HepG2 (cell line): ENCODE measurements around the gene DGKG. TPM values are rescaled to one million over a fixed set of nuclear protein-coding genes. Genes with fewer than 3 reads are reported as not detected.

ENCODE experiments used
- AKNA ChIP-seq: sonication (generic); formaldehyde crosslinking; IDR thresholded peaks from 2 replicates; pipeline ENCODE4 v1.4.0; 2020; ENCODE audit warnings: missing genetic modification reagents, borderline replicate concordance
- ETV5 ChIP-seq: IDR thresholded peaks from 2 replicates; pipeline ENCODE4 v1.6.1; 2018; ENCODE audit warnings: missing biosample characterization, missing genetic modification reagents, inconsistent platforms, borderline replicate concordance
- FUBP1 ChIP-seq: sonication (generic); formaldehyde crosslinking; IDR thresholded peaks from 2 replicates; pipeline ENCODE4 v1.5.1; 2020; ENCODE audit warnings: missing genetic modification reagents, mild to moderate bottlenecking, borderline replicate concordance
- GRHL1 ChIP-seq: sonication (generic); formaldehyde crosslinking; conservative IDR thresholded peaks from 2 replicates; pipeline ENCODE4 v1.8.0; 2022; ENCODE audit warnings: missing genetic modification reagents
- NCOR1 ChIP-seq: fragments of 200-600 bp; sonication (generic); IDR thresholded peaks from 2 replicates; pipeline ENCODE4 v1.7.0; 2017; ENCODE audit warnings: antibody characterized with exemption, low read length, borderline replicate concordance
- RCOR2 ChIP-seq: IDR thresholded peaks from 2 replicates; pipeline ENCODE4 v1.6.1; 2016; ENCODE audit warnings: missing biosample characterization, missing genetic modification reagents
- RFX1 ChIP-seq: fragments of 450-650 bp; IDR thresholded peaks from 2 replicates; pipeline ENCODE4 v1.6.1; 2017
- RFXANK ChIP-seq: IDR thresholded peaks from 2 replicates; pipeline ENCODE4 v1.6.1; 2016
- SAFB2 ChIP-seq: sonication (generic); formaldehyde crosslinking; IDR thresholded peaks from 2 replicates; pipeline ENCODE4 v1.5.1; 2020; ENCODE audit warnings: missing genetic modification reagents, low read depth, mild to moderate bottlenecking, borderline replicate concordance
- SIX4 ChIP-seq: sonication (generic); formaldehyde crosslinking; IDR thresholded peaks from 2 replicates; pipeline ENCODE4 v1.4.0; 2020; ENCODE audit warnings: missing genetic modification reagents
- TBL1XR1 ChIP-seq: fragments of 150-350 bp; IDR thresholded peaks from 2 replicates; pipeline ENCODE4 v1.6.1; 2014; ENCODE audit warnings: borderline replicate concordance, low read length; ENCODE audit not compliant: partially characterized antibody
- THAP11 ChIP-seq: IDR thresholded peaks from 2 replicates; pipeline ENCODE4 v1.6.1; 2016; ENCODE audit warnings: missing biosample characterization, missing genetic modification reagents
- ZBTB43 ChIP-seq: sonication (generic); formaldehyde crosslinking; conservative IDR thresholded peaks from 2 replicates; pipeline ENCODE4 v1.4.0; 2020; ENCODE audit warnings: missing genetic modification reagents
- ZNF101 ChIP-seq: sonication (generic); formaldehyde crosslinking; IDR thresholded peaks from 2 replicates; pipeline ENCODE4 v1.4.0; 2020; ENCODE audit warnings: mild to moderate bottlenecking, low read depth, missing genetic modification reagents, borderline replicate concordance
- ZNF24 ChIP-seq: fragments of 450-650 bp; IDR thresholded peaks from 2 replicates; pipeline ENCODE4 v1.6.1; 2017; ENCODE audit warnings: antibody characterized with exemption, mild to moderate bottlenecking
- ZNF263 ChIP-seq: sonication (generic); formaldehyde crosslinking; IDR thresholded peaks from 2 replicates; pipeline ENCODE4 v1.4.0; 2020; ENCODE audit warnings: missing genetic modification reagents
- ZNF816 ChIP-seq: sonication (generic); formaldehyde crosslinking; IDR thresholded peaks from 2 replicates; pipeline ENCODE4 v1.8.0; 2022; ENCODE audit warnings: missing genetic modification reagents, mild to moderate bottlenecking, borderline replicate concordance
- polyA plus RNA-seq, 8 experiments: library from polyadenylated mRNA; depleted of rRNA in 3 of 8; stranded (reverse) in 7 of 8; unstranded in 1 of 8; fragments of >200 nt; fragmentation: Illumina TruSeq in 4 of 8; extraction: Trizol in 4 of 8; gene quantifications; 2 replicates each; pipeline versions ENCODE4 v1.2.1 to v1.2.3, GENCODE V29; 2011 to 2016; ENCODE audit warnings: low read depth in 4 of 8, missing spikeins in 1 of 8, mixed read lengths in 1 of 8; ENCODE audit not compliant: insufficient read depth in 1 of 8
- total RNA-seq, 5 experiments: library from RNA; depleted of rRNA; stranded (reverse); fragments of >200 nt; fragmentation: Illumina TruSeq; extraction: Trizol; gene quantifications; 2 replicates each; pipeline ENCODE4 v1.2.3, GENCODE V29; 2016; ENCODE audit warnings: low read depth in 1 of 5

DGKG gene
- total and polyA plus RNA-seq, 2 of the 13 experiments (the other 11 are each of a cell fraction or from before 2014, with no cell fraction given), result 3.8 to 6.2 TPM

- TF ChIP-seq NCOR1 (no peak), RFXANK (CRISPR knock-in tag) (no peak), TBL1XR1 (no peak), RFX1 (no peak), THAP11 (CRISPR knock-in tag) (no peak), SIX4 (CRISPR knock-in tag) (no peak), ZNF263 (no peak), ZNF816 (CRISPR knock-in tag) (no peak), AKNA (CRISPR knock-in tag) (no peak), ZBTB43 (peak; percentile 40; the same call in 1 of the 2 replicates), ZNF24 (no peak), SAFB2 (no peak), FUBP1 (CRISPR knock-in tag) (no peak), ZNF101 (no peak), RCOR2 (CRISPR knock-in tag) (0 out of 2 replicates have a peak, but pooled peaks have one; percentile 56), ETV5 (peak; percentile 83), GRHL1 (CRISPR knock-in tag) (no peak)
Measured at GRCh38 chr3:186359078-186359477, 3.0 kb downstream of the DGKG start (continued).
